Spinal cord (tissue), 10 donors: ENCODE data around the gene TTLL8. TPM values are rescaled to one million over a fixed set of nuclear protein-coding genes. Genes with fewer than 3 reads are reported as not detected.

Experiments used
- DNase-seq, 6 donors: peaks; one replicate each; pipeline versions ENCODE4 v3.0.0 to v3.0.0-alpha.2; 2013 to 2015; ENCODE audit warnings: low spot score in 6 of 6, low read depth in 4 of 6
- H3K27ac ChIP-seq: one replicate; pipeline ENCODE4 v1.5.1; 2013; ENCODE audit warnings: low read depth, low read length, control low read depth
- H3K27me3 ChIP-seq: one replicate; pipeline ENCODE4 v1.6.1; 2013; ENCODE audit warnings: low read length; ENCODE audit not compliant: control insufficient read depth, insufficient read depth
- H3K36me3 ChIP-seq: one replicate; pipeline ENCODE4 v1.6.1; 2013; ENCODE audit warnings: low read length; ENCODE audit not compliant: control insufficient read depth, insufficient read depth
- H3K4me1 ChIP-seq: one replicate; pipeline ENCODE4 v1.6.1; 2013; ENCODE audit warnings: low read length; ENCODE audit not compliant: control insufficient read depth, insufficient read depth
- H3K4me3 ChIP-seq: one replicate; pipeline ENCODE4 v1.5.1; 2013; ENCODE audit warnings: low read depth, low read length, control low read depth
- H3K9me3 ChIP-seq: one replicate; pipeline ENCODE4 v1.6.1; 2013; ENCODE audit warnings: low read length; ENCODE audit not compliant: control insufficient read depth, insufficient read depth
- WGBS: methylation state at CpG from one replicate; pipeline ENCODE4 v1.1.5; 2013; ENCODE audit warnings: missing lambda C conversion rate; ENCODE audit not compliant: insufficient coverage; 5-methylcytosine and 5-hydroxymethylcytosine counted together
- polyA plus RNA-seq, 2 donors: library from polyadenylated mRNA; unstranded; fragments of 120-200 nt; gene quantifications; one replicate each; pipeline ENCODE4 v1.2.1, GENCODE V29; 2013; ENCODE audit not compliant: insufficient read length in 2 of 2
- total RNA-seq, 2 donors: library from RNA; depleted of rRNA in 1 of 2; stranded (reverse); fragments of 120-200 nt in 1 of 2; fragments of >200 nt in 1 of 2; gene quantifications; one replicate each; pipeline versions ENCODE4 v1.2.3 to v1.2.4, GENCODE V29; 2013 to 2014
- donor health status: healthy.

The TTLL8 gene
- total and polyA plus RNA-seq, 4 donors: not detected

DNA sequence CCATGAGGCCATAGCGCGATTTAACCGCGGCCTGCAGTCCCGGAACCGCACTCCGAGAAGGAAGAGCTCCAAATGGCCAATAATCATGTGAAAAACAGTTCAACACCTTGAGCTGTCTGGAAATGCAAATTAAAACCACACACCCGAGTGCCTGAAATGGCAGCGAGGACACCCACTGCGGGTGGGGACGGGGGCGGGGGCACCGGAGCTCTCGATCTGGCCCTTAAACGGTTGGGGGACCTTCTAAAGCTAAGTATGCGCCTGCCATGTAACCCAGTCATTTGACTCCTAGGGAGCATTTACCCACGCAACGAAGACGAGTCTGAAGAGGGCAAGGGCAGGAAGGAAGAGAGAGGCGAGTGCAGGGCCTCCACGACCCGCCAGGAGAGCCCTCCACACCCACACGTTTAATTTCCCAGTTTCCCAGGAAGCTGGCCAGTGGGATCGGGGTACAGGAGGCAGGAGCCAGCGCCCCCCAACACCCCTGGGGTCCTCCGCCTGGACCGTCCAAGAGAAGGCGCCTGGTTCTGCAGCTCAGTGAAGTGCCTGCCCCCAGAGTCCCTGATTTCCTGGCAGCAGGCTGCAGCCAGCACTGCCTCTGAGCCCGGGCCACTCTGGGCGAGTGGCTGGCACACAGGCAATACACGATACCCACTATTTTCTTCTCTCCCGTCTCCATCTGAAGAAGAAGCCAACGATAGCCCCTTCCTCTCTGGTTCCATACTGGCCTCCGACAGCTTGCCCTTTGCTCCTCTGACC, 1.7 kb downstream of the TTLL8 start:
- Histone ChIP-seq H3K4me1 (peaks cover 22% of the 10 kb centered on the region), H3K4me3 (no peak overlapping the region), H3K9me3 (no peaks in the 10 kb centered on the region), H3K27ac (no peak overlapping the region), H3K36me3 (peaks cover 19% of the 10 kb centered on the region), H3K27me3 (peaks cover 15% of the 10 kb centered on the region)
- DNase-seq: no peak
- WGBS: 84% methylated on average over 25 of the region's 34 CpGs

DNA sequence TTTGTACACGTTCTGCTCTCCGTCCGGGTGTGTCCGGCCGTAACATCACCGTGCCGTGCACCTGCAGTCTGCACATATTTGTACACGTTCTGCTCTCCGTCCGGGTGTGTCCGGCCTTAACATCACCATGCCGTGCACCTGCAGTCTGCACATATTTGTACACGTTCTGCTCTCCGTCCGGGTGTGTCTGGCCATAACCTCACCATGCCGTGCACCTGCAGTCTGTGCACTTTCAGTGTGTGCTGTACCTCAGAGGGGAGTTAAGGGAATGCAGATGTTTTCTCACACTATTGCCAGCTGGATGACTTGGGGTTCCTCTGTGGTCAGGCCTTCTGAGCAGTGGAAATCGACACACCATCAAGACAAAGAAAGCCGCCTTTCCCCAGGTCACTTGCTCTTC, 4.2 kb downstream of the TTLL8 start:
- no peak for DNase-seq
- Histone ChIP-seq H3K4me3 (no peak overlapping the region), H3K36me3 (no peaks in the 10 kb centered on the region), H3K4me1 (peaks cover 5% of the 10 kb centered on the region), H3K27me3 (peaks cover 2% of the 10 kb centered on the region), H3K27ac (no peak overlapping the region), H3K9me3 (no peaks in the 10 kb centered on the region)
- WGBS: 96% methylated on average over 18 of the region's 18 CpGs

DNA sequence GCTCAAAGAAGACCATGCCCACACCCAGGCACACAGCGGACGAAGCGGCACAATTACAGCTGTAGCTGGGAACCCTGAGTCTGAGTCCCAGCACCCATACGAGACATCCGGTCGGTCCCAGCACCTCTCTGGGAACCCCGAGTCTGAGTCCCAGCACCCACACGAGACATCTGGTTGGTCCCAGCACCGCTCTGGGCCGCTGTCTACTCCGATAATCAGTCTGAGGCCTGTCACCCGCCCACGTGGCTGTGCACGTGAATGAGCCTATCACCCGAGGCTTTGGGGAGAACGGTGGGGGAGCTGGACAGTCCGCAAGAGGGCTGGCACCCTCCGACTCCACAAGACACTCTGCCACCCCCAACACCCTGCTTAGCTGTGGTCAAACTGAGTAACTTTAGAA, 6.2 kb downstream of the TTLL8 start:
- 85% methylated on average over 15 of the region's 18 CpGs for WGBS

DNA sequence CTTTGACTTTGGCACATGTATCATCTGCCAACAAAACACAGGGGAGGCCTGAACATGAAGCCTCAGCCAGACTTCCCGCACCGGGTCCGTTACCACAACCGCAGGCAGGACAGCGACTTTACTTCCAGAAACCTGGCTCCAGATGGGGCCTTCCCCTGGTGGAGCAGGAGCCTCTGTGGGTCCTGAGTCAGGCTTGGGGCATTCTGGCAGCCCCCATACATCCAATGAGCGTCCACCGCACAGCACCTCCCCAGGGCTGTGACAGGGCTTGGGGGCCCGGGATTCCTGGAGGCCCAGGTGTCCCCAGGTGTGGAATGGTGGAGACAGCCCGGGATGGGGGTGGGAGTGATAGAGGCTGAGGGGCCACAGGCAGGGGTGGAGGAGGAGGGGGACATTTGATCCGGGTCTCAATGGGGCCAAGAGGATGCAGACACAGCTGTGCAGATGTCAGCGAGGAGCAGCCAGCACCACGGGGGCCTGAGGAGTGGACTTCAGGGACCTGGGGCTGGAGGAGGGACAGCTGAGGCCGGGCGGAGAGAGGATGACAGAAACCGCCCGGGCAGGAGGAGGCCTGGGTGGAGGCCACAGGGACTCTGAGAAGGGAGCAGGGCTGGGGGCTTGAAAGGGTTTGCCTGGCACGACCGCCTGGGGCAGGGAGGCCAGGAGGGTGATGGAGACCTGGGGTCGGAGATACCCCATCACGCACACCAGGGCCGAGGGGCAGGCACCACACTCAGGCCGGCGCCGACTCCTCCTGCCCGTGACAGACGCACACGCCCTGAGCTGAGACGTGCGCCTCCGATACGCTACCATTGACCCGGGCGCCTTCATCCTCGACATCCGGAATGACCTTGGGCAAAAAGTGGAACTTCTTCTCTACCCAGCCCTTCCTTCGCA, 8.6 kb downstream of the TTLL8 start:
- Histone ChIP-seq H3K27me3 (no peaks in the 10 kb centered on the region), H3K9me3 (no peaks in the 10 kb centered on the region), H3K4me1 (no peaks in the 10 kb centered on the region), H3K4me3 (no peak overlapping the region), H3K36me3 (no peaks in the 10 kb centered on the region), H3K27ac (no peak overlapping the region)
- 88% methylated on average over 32 of the region's 36 CpGs for WGBS
- no peak for DNase-seq

More for the DNA sequence above, 6.2 kb downstream of the TTLL8 start:
- Histone ChIP-seq H3K27me3 (no peaks in the 10 kb centered on the region), H3K4me1 (no peaks in the 10 kb centered on the region), H3K27ac (no peak overlapping the region), H3K9me3 (no peaks in the 10 kb centered on the region), H3K36me3 (no peaks in the 10 kb centered on the region), H3K4me3 (no peak overlapping the region)
- DNase-seq: no peak

DNA sequence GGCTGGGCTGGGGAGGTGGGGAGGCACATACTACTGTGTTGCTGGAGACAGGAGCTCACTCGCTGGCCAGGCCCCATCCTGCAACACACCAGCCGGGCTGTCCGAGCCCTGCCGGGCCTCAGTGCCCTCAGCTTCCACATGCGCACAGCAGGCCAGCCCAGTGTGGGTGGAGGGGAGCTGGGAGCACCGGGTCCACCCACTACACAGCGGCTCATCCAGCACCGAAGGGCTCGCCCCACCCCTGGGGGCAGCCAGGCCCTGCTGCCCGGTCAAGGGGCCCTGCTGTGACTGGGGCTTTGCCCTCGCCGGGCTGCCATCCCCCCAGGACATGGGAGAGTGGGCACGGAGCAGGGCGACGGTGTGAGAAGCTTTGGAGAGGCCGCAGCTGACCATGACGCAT, 9.3 kb downstream of the TTLL8 start:
- Histone ChIP-seq H3K4me1 (no peaks in the 10 kb centered on the region), H3K4me3 (no peak overlapping the region), H3K36me3 (no peaks in the 10 kb centered on the region), H3K27me3 (no peaks in the 10 kb centered on the region), H3K9me3 (no peaks in the 10 kb centered on the region), H3K27ac (no peak overlapping the region)
- 71% methylated on average over 13 of the region's 17 CpGs for WGBS
- no peak for DNase-seq

DNA sequence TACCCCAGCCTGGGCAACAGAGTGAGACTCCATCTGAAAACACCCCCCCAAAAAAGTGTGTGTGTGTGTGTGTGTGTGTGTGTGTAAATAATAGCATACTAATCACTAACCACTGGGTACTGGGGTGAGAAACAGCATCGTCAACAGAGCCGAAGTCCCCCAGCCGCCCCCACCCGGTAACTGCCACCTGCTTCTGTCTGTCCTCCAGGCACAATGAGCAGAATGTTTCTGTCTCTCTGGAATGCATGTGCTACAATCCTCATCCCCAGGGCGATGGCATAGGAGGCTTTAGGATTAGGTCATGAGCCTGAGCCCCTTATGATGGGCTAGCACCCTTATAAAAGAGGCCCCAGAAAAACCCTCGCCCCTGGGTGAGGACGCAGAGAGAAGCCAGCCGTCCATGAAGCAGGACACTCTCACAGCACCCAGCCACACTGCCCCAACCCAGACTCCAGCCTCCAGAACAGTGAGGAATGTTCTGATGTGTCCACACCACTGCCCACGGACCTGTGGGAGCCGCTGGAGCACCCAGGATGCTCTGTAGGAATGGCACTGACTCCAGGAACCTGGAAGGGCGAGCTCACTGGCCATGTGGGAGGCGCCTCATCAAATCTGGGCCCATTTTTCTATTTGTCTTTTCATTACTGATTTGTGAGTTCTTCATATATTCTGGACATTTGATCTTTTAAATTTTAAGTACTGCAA, 9.9 kb downstream of the TTLL8 start:
- no peak for DNase-seq
- H3K27ac ChIP-seq: no peak overlapping the region
- no peaks in the 10 kb centered on the region for H3K4me1 ChIP-seq
- 89% methylated on average over 3 of the region's 12 CpGs for WGBS
- no peaks in the 10 kb centered on the region for H3K9me3 ChIP-seq
- H3K36me3 ChIP-seq: no peaks in the 10 kb centered on the region
- no peak overlapping the region for H3K4me3 ChIP-seq
- no peaks in the 10 kb centered on the region for H3K27me3 ChIP-seq

DNA sequence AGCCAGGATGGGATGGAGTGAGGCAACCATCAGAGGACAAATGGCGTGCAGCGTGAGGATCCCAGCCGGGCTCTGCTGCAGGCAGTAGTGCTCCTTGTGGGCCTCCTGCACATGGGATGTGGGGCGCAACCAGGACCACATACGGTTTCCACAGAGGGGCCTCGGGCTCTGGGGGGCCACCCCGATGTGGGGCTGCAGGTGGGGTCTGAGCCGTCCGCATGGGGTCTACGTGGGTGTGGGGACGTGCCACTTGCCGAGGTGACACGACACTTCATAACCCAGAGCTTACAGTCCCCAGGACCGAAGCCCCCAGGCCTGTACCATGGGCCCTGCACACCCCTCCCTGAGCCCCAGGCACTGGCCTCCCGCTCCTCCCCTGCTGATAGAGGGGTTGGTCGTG, 10.8 kb downstream of the TTLL8 start:
- Histone ChIP-seq H3K4me3 (no peak overlapping the region), H3K27ac (no peak overlapping the region), H3K36me3 (no peaks in the 10 kb centered on the region), H3K4me1 (no peaks in the 10 kb centered on the region), H3K9me3 (no peaks in the 10 kb centered on the region), H3K27me3 (no peaks in the 10 kb centered on the region)
- 89% methylated on average over 14 of the region's 16 CpGs for WGBS
- DNase-seq: no peak

DNA sequence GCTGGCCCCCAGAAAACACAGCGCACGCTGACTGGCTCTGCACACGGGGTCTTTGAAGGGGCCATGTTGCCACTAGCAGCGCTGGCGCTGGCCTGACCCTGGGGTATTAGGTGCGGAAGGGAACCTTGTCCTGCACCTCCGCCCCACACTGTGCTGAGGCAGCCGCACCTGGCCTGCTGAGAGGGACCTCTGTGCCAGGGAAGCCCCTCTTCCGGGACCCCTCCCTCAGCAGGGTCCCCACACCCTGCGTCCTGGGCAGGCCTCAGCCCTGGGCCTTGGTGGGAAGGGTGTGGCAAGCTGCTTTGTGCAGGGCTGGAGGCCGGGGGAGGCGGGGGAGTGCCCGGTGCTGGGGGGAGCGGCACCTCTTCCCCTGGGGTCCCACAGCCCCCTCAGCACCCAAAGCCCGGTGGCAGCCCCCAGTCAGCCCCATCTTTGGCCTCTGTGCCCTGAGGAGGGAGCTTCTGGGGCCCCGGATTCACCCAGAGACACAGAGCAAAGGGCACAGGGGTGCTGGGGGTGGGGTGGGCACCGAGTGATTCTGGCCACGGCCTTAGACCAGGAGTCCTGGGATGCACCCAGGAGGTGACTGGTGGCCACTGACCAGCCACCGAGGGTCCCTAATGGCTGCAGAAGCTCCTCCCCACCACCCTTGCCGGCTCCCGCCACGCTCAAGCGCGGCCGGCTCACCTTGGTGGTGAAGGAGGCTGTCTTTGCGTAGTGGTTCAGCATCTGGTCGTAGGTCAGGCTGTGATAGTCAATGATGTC, 11.4 kb downstream of the TTLL8 start:
- no peak for DNase-seq
- Histone ChIP-seq H3K4me1 (no peaks in the 10 kb centered on the region), H3K9me3 (no peaks in the 10 kb centered on the region), H3K4me3 (no peak overlapping the region), H3K36me3 (no peaks in the 10 kb centered on the region), H3K27me3 (no peaks in the 10 kb centered on the region), H3K27ac (no peak overlapping the region)
- WGBS: 87% methylated on average over 17 of the region's 27 CpGs

DNA sequence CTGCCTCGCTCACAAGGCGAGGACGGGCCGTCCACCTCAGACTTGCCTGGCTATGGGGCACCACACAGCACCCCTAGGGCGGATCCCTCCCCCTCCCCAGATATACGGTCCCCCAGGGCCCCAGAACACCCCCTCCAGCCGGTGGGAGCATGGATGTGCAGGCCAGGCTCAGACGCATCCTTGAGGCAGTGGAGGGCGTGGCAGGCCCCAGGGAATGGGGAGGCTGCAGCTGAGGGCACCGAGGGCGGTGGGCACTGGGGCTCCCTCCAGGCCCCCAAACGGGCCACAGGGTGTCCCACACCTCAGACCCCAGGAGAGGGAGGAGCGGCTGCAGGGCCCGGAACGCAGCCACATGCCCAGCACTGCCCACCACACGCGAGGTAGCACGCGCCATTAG, 12.1 kb downstream of the TTLL8 start:
- Histone ChIP-seq H3K4me1 (no peaks in the 10 kb centered on the region), H3K9me3 (no peaks in the 10 kb centered on the region), H3K27ac (no peak overlapping the region), H3K4me3 (no peak overlapping the region), H3K36me3 (no peaks in the 10 kb centered on the region), H3K27me3 (no peaks in the 10 kb centered on the region)
- DNase-seq: no peak
- WGBS: 81% methylated on average over 12 of the region's 19 CpGs
